Measurements from ENCODE around the gene FARSA. TPM values are rescaled to one million over a fixed set of nuclear protein-coding genes. Genes with fewer than 3 reads are reported as not detected.
"Not testable (repeated sequence)": the region's sequence is repeated elsewhere in the genome, so short reads cannot be mapped to it uniquely, and the experiment has no call there.

The FARSA gene
- total RNA-seq, 2 experiments from 2014 or later = 109 to 110 TPM

DNA sequence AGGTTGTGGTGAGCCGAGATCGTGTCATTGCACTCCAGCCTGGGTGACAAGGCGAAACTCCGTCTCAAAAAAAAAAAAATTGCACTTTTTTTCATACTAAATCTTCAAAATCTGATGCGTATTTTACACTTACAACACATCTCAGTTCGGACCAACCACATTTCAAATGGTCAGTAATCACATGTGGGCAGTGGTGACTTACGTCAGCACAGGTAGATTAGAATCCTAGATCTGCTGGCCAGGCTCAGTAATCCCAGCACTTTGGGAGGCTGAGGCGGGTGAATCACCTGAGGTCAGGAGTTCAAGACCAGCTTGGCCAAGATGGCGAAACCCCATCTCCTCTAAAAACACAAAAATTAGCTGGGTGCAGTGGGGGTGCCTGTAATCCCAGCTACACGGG, 1.6 kb upstream of the FARSA start:
- Mint-ChIP-seq H3K27me3 (no peaks in the 10 kb centered on the region), H3K4me1 (ENCODE audit: low read depth) (peaks cover 46% of the 10 kb centered on the region), H3K9me3 (no peaks in the 10 kb centered on the region), H3K36me3 (peaks cover 35% of the 10 kb centered on the region), H3K27ac (peak overlapping the region; percentile 51), H3K4me3 (no peak overlapping the region)
- intact Hi-C loops (cut with micrococcal nuclease) = loop anchor here (5.0 kb wide), 4 partner anchors 198 to 323 kb away; partner anchors contain the start of genes GET3, IER2, STX10 and TNPO2
- CTCF ChIA-PET = no interaction called here
- no peak for DNase-seq
- POLR2A ChIA-PET = no interaction called here

DNA sequence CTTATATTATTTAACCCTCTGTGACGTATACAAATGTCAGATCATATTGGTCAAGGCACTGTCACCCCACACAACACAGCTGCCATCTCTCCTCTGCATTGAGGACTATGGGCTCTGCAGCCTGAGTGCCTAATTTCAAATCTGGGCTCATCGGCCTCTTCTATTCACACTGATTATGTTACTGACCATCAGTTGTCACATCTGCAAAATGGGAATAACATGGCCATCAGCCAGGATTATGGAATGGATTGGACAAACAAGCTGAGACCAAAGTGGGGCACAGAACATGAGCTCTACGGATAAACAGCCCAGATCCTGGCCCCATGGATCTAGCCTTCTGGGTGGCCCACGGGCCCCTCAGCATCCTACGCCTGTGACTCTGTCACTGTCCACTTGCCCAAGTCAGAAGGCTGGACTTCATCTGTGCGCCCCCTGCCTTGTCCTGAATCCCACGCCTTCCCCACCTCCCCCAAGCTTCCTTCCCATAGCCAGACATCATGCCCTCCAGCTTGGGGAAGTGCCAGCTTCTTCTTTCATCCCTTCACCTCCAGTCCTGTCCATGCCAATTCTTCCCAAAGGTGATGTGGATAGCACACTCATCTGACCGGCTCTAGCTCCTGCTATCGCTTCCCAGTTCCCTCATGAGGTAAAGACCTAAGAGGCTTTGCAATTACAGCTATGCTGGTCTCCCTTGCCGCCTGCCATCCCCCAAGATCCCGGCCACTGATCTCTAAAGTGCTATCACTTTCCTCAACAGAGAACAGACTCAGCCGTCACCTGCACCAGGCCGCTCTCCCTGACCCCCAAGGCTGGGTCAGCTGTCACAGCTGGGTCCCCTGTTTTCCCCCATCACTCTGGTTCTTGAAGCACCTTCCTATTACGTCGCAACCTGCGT, 872 bp downstream of the FARSA start:
- Mint-ChIP-seq H3K4me1 (ENCODE audit: low read depth) (peaks cover 28% of the 10 kb centered on the region), H3K4me3 (peak overlapping the region; percentile 96), H3K9me3 (no peaks in the 10 kb centered on the region), H3K27me3 (no peaks in the 10 kb centered on the region), H3K36me3 (peaks cover 32% of the 10 kb centered on the region), H3K27ac (peak overlapping the region; percentile 82)
- no peak for DNase-seq
- CTCF ChIA-PET = interaction anchor here (0.6 to 2.7 kb wide), 13 partner anchors 13 to 175 kb away, joined by 3 to 21 read pairs (median 3); partner anchors contain the start of gene RAD23A
- intact Hi-C loops (cut with micrococcal nuclease) = loop anchor here (2.0 kb wide), 1 partner anchor 32 kb away; no protein-coding TSS in a partner anchor
- POLR2A ChIA-PET = interaction anchor here (0.7 to 2.2 kb wide), 11 partner anchors 11 to 210 kb away, joined by 3 to 14 read pairs (median 3); partner anchors contain the start of genes KLF1 and SYCE2

DNA sequence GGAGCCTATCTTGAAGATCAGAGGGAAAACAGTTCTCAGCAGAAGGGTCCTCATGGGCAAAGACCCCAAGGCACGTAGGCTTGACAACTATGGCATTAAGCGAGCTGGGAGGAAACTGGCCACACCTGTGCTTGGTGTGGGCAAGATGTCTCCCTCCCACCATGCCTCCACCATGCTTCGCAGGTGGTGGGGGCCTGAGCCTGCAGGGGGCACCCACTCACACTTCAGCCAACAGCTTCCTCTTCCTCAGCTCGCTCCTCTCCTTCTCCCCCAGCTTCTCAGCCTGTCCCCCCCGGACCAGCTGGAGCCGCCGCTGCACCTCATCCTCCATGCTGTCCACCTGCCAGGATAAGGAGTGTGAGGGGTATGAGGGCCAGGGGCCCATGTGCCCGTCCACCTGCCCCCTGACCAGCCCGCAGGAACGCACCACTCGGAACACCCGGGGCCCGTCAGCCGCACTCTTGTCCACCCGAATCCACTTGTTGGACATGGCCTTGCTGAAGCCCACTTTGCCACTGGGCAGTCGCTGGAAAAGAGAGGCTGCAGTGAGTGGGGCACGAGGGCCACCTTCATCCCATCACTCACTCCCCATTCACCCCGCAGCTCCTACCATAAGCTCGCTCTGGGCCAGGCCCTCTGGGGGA, 3.4 kb downstream of the FARSA start:
- Mint-ChIP-seq H3K27ac (no peak overlapping the region), H3K27me3 (no peaks in the 10 kb centered on the region), H3K4me1 (ENCODE audit: low read depth) (peaks cover 23% of the 10 kb centered on the region), H3K36me3 (peaks cover 43% of the 10 kb centered on the region), H3K9me3 (no peaks in the 10 kb centered on the region), H3K4me3 (no peak overlapping the region)
- ChIA-PET POLR2A (interaction anchor here (0.8 kb wide), 1 partner anchor 15 kb away, joined by 5 read pairs; no protein-coding TSS in a partner anchor), CTCF (no interaction called here)
- intact Hi-C loops (cut with micrococcal nuclease) = no loop called here
- DNase-seq = no peak

DNA sequence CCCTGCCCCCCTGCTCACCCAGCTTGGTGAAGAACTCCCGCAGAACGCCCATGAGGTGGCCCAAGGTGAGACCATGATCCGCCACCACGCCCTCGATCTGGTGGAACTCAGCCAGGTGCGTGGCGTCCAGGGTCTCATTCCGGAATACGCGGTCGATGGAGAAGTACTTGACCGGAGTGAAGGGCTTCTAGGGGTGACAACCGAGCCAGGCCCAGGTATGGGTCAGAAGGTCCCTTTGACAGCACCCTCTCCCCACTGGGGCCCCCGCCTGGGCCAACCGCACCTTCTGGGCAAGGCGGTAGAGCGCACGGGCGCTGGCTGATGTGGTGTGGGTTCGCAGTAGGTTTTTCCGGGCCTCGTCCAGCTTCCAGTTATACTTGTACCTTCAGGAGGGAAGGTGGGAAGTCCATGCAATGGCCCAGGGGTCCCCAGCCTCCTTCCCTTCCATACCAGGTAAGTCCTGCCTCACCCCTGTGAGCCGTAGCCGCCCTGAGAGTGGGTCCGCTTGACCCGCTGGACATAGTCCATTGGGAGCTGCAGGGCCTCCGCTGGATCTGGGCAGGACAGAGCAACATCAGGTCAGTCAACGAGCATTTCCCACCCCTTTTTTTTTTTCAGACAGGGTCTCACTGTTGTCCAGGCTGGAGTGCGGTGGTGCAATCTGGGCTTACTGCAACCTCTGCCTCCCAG, 8.7 kb downstream of the FARSA start:
- no peak for DNase-seq
- Mint-ChIP-seq H3K4me1 (ENCODE audit: low read depth) (peaks cover 2% of the 10 kb centered on the region), H3K27ac (no peak overlapping the region), H3K4me3 (no peak overlapping the region), H3K9me3 (no peaks in the 10 kb centered on the region), H3K27me3 (no peaks in the 10 kb centered on the region), H3K36me3 (peaks cover 48% of the 10 kb centered on the region)
- intact Hi-C loops (cut with micrococcal nuclease) = no loop called here
- ChIA-PET POLR2A (no interaction called here), CTCF (interaction anchor here (0.6 kb wide), 1 partner anchor 100 kb away, joined by 4 read pairs; no protein-coding TSS in a partner anchor)

DNA sequence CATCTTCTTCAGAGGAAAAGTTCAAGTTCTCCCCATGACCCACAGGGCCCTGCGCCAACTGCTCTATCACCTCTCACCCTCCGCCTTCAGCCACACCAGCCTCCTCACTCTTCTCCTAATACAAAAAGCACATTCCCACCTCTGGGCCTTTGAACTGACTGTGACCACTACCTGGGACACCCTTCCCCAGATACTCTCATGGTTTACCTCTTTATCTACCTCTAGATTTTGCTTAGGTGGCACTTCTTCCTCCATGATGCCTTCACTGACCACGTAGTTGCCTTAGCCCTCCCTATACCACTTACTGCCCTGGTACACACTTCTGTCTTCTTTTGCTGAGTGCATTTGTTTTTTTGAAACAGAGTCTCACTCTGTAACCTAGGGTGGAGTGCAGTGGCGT, 10.6 kb downstream of the FARSA start:
- H3K4me3 Mint-ChIP-seq = no peak overlapping the region
- DNase-seq = no peak
- peaks cover 7% of the 10 kb centered on the region for H3K4me1 Mint-ChIP-seq (ENCODE audit: low read depth)
- no peak overlapping the region for H3K27ac Mint-ChIP-seq
- ChIA-PET POLR2A (no interaction called here), CTCF (no interaction called here)
- intact Hi-C loops (cut with micrococcal nuclease) = no loop called here
- H3K9me3 Mint-ChIP-seq = peaks cover 5% of the 10 kb centered on the region
- peaks cover 37% of the 10 kb centered on the region for H3K36me3 Mint-ChIP-seq
- no peaks in the 10 kb centered on the region for H3K27me3 Mint-ChIP-seq

DNA sequence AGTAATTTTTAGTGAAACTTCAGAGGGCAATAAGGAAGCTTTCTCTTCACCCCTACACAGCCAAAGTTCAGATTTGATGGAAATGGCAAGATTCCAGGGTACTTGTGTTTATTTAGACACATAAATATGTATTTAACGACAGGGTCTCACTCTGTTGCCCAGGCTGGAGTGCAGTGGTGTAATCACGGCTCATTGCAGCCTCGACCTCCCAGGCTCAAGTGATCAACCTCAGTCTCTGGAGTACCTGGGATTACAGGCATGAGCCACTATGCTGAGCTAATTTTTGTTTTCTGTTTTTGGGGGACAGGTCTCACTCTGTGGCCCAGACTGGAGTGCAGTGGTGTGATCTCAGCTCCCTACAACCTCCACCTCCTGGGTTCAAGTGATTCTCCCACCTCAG, 12.5 kb downstream of the FARSA start:
- Mint-ChIP-seq H3K4me3 (no peak overlapping the region), H3K4me1 (ENCODE audit: low read depth) (peaks cover 7% of the 10 kb centered on the region), H3K27me3 (no peaks in the 10 kb centered on the region), H3K9me3 (peaks cover 5% of the 10 kb centered on the region), H3K27ac (no peak overlapping the region), H3K36me3 (peaks cover 26% of the 10 kb centered on the region)
- intact Hi-C loops (cut with micrococcal nuclease) = no loop called here
- CTCF ChIA-PET = interaction anchor here (1.1 to 1.5 kb wide), 2 partner anchors 44 to 155 kb away, joined by 3 read pairs; no protein-coding TSS in a partner anchor
- POLR2A ChIA-PET = interaction anchor here (1.1 kb wide), 1 partner anchor 12 kb away, joined by 4 read pairs; no protein-coding TSS in a partner anchor
- no peak for DNase-seq

DNA sequence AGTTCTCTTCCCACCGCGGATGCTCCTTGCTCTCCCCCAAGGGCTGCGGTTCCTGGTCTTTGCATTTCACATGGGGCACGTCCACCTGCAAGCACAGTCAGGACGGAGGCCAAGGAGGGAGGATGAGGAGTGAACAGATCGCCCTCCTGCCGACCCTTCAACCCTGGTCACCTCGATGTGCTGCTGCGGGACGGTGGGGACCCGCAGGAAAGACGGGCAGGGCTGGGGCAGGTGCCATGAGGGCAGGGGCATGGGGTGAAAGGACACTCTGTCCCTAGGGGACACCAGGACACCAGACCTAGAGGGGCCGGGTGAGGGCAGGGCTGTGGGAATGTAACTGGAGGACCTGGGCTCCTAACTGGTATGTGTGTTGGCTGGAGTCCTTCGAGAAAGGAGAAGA, 15.3 kb downstream of the FARSA start:
- peaks cover 5% of the 10 kb centered on the region for H3K9me3 Mint-ChIP-seq
- ChIA-PET CTCF (interaction anchor here (1.0 kb wide), 1 partner anchor 28 kb away, joined by 3 read pairs; the partner anchor contains the start of gene GCDH), POLR2A (no interaction called here)
- H3K27ac Mint-ChIP-seq = peak overlapping the region; percentile 80
- peak overlapping the region; percentile 54 for H3K4me3 Mint-ChIP-seq
- no peak for DNase-seq
- H3K27me3 Mint-ChIP-seq = no peaks in the 10 kb centered on the region
- H3K4me1 Mint-ChIP-seq (ENCODE audit: low read depth) = peaks cover 17% of the 10 kb centered on the region
- peaks cover 12% of the 10 kb centered on the region for H3K36me3 Mint-ChIP-seq
- intact Hi-C loops (cut with micrococcal nuclease) = no loop called here

DNA sequence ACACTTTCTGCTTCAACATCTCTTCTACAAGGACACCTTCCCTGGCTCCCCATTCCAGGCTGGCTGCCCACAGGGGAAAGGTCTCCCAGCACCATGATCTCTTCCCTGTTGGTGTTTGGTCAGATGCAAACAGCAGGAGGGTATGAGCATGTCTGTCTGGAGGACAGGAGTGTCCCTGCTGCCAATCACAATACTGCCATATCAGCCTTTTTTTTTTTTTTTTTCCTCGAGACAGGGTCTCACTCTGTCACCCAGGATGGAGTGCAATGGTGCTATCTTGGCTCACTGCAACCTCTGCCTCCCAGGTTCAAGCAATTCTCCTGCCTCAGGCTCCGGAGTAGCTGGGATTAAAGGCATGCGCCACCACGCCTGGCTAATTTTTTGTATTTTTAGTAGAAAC, 17.7 kb downstream of the FARSA start:
- H3K9me3 Mint-ChIP-seq; intact Hi-C loops (cut with micrococcal nuclease); H3K27ac Mint-ChIP-seq; H3K27me3 Mint-ChIP-seq; H3K36me3 Mint-ChIP-seq; H3K4me3 Mint-ChIP-seq; DNase-seq: not testable (repeated sequence)
- ChIA-PET POLR2A (interaction anchor here (0.6 to 1.9 kb wide), 2 partner anchors 14 to 945 kb away, joined by 4 to 5 read pairs; no protein-coding TSS in a partner anchor), CTCF (interaction anchor here (0.8 kb wide), 1 partner anchor 49 kb away, joined by 3 read pairs; no protein-coding TSS in a partner anchor)
- peaks cover 19% of the 10 kb centered on the region for H3K4me1 Mint-ChIP-seq (ENCODE audit: low read depth)

DNA sequence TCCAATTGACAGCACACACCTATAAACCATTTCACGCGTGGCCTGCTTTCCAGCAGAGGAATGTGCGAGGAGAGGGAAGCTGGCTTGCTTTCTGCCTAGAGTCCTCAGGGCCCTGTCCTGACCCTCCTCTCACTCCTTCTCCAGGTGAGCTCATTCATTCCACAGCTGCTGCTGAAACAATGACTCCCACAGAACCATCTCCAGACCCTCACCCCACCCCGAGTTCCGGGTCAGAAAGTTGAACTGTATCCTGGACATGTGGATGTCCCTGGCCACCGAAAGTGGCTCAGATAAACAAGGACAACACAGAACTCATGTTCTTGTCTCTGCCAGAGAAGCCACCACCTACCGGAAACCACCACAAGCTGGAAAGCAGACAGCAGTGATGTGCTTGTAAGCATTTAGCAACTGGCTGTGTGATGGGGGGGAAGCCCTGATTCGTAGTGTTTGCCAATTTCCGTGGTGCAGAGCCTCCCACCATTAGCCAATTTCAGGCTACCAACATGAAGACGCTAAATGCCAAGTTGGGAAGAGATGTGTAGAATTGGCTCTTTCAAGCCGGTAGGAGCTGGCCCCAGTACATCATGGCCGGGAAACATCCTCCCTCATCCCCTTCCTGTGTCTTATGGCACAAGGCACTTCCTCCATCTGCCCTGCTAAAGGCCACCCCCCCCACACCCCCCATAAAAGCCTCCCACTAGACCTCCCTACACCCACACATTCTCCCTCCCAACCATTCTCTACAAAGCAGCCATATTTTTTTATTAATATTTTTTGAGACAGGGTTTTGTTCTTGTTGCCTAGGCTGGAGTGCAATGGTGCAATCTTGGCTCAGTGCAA, 19.4 kb downstream of the FARSA start:
- H3K4me1 Mint-ChIP-seq (ENCODE audit: low read depth) = peaks cover 15% of the 10 kb centered on the region
- intact Hi-C loops (cut with micrococcal nuclease) = no loop called here
- POLR2A ChIA-PET = interaction anchor here (1.0 to 1.9 kb wide), 5 partner anchors 16 to 108 kb away, joined by 3 to 5 read pairs (median 4); partner anchors contain the start of genes FARSA, GCDH and RNASEH2A
- H3K27ac Mint-ChIP-seq = peak overlapping the region; percentile 78
- peak; percentile 68 for DNase-seq
- H3K36me3 Mint-ChIP-seq = peaks cover under 1% of the 10 kb centered on the region
- CTCF ChIA-PET = interaction anchor here (0.6 to 2.6 kb wide), 6 partner anchors 23 to 139 kb away, joined by 3 to 12 read pairs (median 5); partner anchors contain the start of gene GCDH
- peaks cover 3% of the 10 kb centered on the region for H3K9me3 Mint-ChIP-seq
- no peaks in the 10 kb centered on the region for H3K27me3 Mint-ChIP-seq
- no peak overlapping the region for H3K4me3 Mint-ChIP-seq

DNA sequence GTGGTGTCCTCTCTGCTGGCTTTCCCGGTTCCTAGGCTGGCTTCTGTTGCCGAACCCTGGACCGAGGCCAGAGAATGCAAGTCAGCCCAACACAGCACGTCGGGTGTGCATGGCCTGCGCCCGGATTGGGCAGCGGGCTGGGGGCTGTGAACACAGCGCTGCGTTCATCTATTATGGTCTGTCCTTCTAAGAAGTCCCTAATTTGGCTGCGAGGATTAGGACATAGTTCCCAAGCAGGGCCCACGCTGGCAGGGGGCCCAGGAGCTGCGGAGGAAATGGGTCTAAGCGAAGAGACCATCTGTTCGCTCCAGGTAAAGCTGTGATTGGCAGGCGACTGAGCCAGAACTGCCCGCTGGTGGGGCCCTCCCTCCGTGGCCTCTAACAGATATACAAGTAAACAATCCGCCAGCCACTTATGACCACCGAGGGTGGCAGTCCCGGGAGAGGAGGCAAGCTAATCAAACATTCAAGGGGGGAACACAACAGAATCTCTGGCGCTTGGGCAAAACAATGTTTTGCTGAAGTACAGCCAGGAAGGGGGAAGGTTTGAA, 20.4 kb downstream of the FARSA start:
- Mint-ChIP-seq H3K36me3 (no peaks in the 10 kb centered on the region), H3K27me3 (no peaks in the 10 kb centered on the region), H3K27ac (no peak overlapping the region), H3K4me1 (ENCODE audit: low read depth) (peaks cover 11% of the 10 kb centered on the region), H3K4me3 (no peak overlapping the region), H3K9me3 (no peaks in the 10 kb centered on the region)
- POLR2A ChIA-PET = interaction anchor here (0.6 to 1.3 kb wide), 4 partner anchors 22 to 1354 kb away, joined by 3 to 4 read pairs (median 4); partner anchors contain the start of genes GCDH and RNASEH2A
- intact Hi-C loops (cut with micrococcal nuclease) = no loop called here
- CTCF ChIA-PET = interaction anchor here (0.6 to 2.6 kb wide), 5 partner anchors 22 to 1660 kb away, joined by 3 to 12 read pairs (median 5); partner anchors contain the start of gene GCDH
- no peak for DNase-seq

Data from activated CD4-positive, alpha-beta memory T cell treated with anti-CD3 and anti-CD28 coated beads for 36 hours (primary cell).